BE2C (cell line): Measurements from ENCODE around the gene NPY5R.

Source experiments
- DNase-seq: peaks from one replicate; pipeline ENCODE4 v3.0.0-alpha.2; 2020
- H3K27me3 ChIP-seq: fragments of 250-450 bp; sonication (Bioruptor Pico); 2 replicates; pipeline ENCODE4 v1.5.1; 2020; ENCODE audit warnings: mild to moderate bottlenecking
- H3K36me3 ChIP-seq: fragments of 250-450 bp; sonication (Bioruptor Pico); 2 replicates; pipeline ENCODE4 v1.5.1; 2020; ENCODE audit warnings: mild to moderate bottlenecking
- H3K4me1 ChIP-seq: fragments of 250-450 bp; sonication (Bioruptor Pico); 2 replicates; pipeline ENCODE4 v1.5.1; 2020
- H3K4me3 ChIP-seq: 2 replicates; pipeline ENCODE4 v1.5.1; 2011; ENCODE audit warnings: low read depth, low read length
- H3K9me3 ChIP-seq: fragments of 250-450 bp; sonication (Bioruptor Pico); 2 replicates; pipeline ENCODE4 v1.5.1; 2020
- TF ChIP-seq, protein P1 (sequence below): IDR thresholded peaks from 2 replicates; pipeline ENCODE4 v1.5.1; 2012; ENCODE audit warnings: mild to moderate bottlenecking, low read depth, low read length

The NPY5R gene

DNA sequence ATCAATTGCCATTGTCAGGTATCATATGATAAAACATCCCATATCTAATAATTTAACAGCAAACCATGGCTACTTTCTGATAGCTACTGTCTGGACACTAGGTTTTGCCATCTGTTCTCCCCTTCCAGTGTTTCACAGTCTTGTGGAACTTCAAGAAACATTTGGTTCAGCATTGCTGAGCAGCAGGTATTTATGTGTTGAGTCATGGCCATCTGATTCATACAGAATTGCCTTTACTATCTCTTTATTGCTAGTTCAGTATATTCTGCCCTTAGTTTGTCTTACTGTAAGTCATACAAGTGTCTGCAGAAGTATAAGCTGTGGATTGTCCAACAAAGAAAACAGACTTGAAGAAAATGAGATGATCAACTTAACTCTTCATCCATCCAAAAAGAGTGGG is 7.0 kb downstream of the NPY5R start:
- H3K4me3 ChIP-seq: no peak overlapping the region
- TF ChIP-seq, protein P1, sequence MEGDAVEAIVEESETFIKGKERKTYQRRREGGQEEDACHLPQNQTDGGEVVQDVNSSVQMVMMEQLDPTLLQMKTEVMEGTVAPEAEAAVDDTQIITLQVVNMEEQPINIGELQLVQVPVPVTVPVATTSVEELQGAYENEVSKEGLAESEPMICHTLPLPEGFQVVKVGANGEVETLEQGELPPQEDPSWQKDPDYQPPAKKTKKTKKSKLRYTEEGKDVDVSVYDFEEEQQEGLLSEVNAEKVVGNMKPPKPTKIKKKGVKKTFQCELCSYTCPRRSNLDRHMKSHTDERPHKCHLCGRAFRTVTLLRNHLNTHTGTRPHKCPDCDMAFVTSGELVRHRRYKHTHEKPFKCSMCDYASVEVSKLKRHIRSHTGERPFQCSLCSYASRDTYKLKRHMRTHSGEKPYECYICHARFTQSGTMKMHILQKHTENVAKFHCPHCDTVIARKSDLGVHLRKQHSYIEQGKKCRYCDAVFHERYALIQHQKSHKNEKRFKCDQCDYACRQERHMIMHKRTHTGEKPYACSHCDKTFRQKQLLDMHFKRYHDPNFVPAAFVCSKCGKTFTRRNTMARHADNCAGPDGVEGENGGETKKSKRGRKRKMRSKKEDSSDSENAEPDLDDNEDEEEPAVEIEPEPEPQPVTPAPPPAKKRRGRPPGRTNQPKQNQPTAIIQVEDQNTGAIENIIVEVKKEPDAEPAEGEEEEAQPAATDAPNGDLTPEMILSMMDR: no peak
- no peaks in the 10 kb centered on the region for H3K27me3 ChIP-seq
- no peaks in the 10 kb centered on the region for H3K9me3 ChIP-seq
- DNase-seq: no peak
- no peaks in the 10 kb centered on the region for H3K4me1 ChIP-seq
- no peaks in the 10 kb centered on the region for H3K36me3 ChIP-seq

DNA sequence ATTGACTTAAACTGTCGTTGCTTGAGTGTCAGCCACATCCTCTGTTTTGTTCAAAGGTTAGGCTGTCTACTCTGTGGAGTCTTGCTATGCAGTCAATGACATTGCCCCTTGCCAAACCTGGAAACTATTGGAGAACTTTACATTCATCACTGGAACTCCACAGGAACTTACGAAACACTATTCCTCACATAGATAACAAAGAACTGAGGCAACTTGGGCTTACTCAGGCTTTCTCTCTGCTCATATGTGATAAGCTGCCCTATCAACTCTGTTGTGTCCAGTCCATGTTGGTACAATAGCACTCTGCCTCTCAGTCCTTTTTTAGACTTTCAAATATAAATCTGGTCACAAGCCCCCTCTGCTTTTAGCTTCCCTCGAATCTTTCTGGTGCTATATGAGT is 9.4 kb downstream of the NPY5R start:
- TF ChIP-seq, protein P1: no peak
- Histone ChIP-seq H3K4me1 (no peaks in the 10 kb centered on the region), H3K36me3 (no peaks in the 10 kb centered on the region), H3K27me3 (no peaks in the 10 kb centered on the region), H3K4me3 (no peak overlapping the region), H3K9me3 (no peaks in the 10 kb centered on the region)
- DNase-seq: no peak

DNA sequence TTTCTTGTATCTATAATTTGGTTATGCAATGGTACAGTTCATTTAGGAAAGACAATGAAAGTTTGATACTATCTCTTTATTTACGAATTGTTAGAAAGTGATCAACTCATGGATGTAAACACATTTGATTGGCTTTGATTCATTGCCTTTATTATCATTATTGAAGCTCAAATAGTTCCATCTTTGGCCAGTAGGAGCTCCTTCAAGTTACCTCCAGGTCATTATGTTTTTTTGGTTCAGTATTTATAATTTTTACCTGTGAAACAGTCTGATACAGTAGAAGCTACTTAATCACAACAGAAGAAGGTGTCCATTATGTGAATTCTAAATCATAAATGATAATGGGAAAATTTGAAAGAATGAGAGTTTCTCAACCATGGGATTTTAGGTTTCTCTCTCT is 12.4 kb downstream of the NPY5R start:
- no peak overlapping the region for H3K4me3 ChIP-seq
- H3K9me3 ChIP-seq: no peaks in the 10 kb centered on the region
- TF ChIP-seq, protein P1: 0 out of 2 replicates have a peak, but pooled peaks have one; percentile 6
- no peaks in the 10 kb centered on the region for H3K27me3 ChIP-seq
- DNase-seq: no peak
- H3K4me1 ChIP-seq: no peaks in the 10 kb centered on the region
- no peaks in the 10 kb centered on the region for H3K36me3 ChIP-seq

DNA sequence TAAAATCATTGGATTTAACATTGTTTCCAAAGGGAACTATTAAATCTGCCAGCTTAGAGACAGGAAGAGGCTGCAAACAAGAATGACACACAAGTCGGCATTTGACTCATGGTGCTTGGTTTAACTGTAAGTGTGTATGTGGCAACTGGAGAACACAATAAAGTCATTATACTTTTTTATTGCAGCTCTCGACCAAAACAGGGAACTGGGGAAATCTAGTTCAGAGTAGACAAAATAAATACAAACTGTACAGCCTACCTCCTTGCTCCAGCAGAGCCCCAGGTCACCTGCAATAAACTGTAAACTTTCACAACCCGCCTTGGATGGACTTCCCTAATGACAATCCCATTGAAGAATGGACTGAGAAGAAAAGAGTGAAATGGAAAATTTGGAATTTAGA is 24.0 kb downstream of the NPY5R start:
- no peak for DNase-seq

DNA sequence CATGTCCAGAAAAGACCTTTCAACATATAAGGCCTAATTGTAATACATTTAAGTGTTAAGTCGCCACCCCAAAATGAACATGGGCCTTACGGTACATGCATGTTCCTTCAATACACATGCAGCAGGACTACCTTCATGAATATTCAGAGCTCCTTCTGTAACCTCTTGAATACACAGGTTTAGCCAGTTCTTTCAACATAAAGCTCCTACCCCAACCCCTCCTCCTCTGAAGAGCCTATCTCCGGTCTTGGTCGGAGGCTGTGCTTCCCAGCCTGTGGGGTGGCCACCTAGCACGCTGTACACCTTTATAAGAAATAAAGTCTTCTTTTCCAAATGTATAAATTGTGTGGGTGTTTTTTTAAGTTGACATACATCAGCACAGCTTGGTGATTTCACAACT is 28.3 kb downstream of the NPY5R start:
- Histone ChIP-seq H3K4me1 (no peaks in the 10 kb centered on the region), H3K27me3 (no peaks in the 10 kb centered on the region), H3K36me3 (no peaks in the 10 kb centered on the region), H3K9me3 (no peaks in the 10 kb centered on the region), H3K4me3 (no peak overlapping the region)
- TF ChIP-seq, protein P1: no peak
- DNase-seq: no peak

More for the DNA sequence above, 24.0 kb downstream of the NPY5R start:
- no peaks in the 10 kb centered on the region for H3K36me3 ChIP-seq
- H3K9me3 ChIP-seq: no peaks in the 10 kb centered on the region
- no peaks in the 10 kb centered on the region for H3K4me1 ChIP-seq
- no peak overlapping the region for H3K4me3 ChIP-seq
- H3K27me3 ChIP-seq: no peaks in the 10 kb centered on the region
- TF ChIP-seq, protein P1: no peak

DNA sequence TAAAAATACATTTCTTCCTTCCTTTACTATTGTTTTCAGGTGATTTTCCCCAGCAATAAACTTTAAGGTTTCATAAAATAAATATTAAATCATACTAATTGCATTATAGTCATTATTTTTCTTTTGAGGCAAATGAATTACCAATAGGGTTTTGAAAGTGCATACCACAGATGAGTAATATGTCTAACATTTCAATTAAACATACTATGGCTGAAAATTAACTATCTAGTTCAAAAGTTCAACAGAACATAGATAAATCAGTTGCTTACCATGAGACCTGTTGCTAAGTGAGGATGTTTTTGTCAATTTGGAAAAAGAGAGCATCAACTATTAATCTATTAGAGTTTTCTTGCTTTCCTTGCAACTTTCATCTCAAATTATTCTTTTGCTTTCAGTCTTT is 35.0 kb downstream of the NPY5R start:
- no peak for DNase-seq
- Histone ChIP-seq H3K4me1 (no peaks in the 10 kb centered on the region), H3K27me3 (no peaks in the 10 kb centered on the region), H3K9me3 (no peaks in the 10 kb centered on the region), H3K36me3 (no peaks in the 10 kb centered on the region), H3K4me3 (no peak overlapping the region)
- TF ChIP-seq, protein P1: no peak
